Suprapubic skin (tissue), 3 donors: ENCODE results near the gene NUP210L.

Experiments
- EP300 ChIP-seq: sonication (generic); formaldehyde crosslinking; IDR thresholded peaks from one replicate; pipeline ENCODE4 v1.6.1; 2017; ENCODE audit warnings: antibody characterized with exemption
- POLR2A ChIP-seq, 2 donors: fragments of 450-650 bp; IDR thresholded peaks; one replicate each; pipeline ENCODE4 v1.6.1; 2017; ENCODE audit warnings: antibody characterized with exemption in 2 of 2, mild to moderate bottlenecking in 2 of 2, moderate library complexity in 2 of 2
- TF ChIP-seq, protein P1 (sequence below), 2 donors: fragments of 200-600 bp in 1 of 2; fragments of 450-650 bp in 1 of 2; sonication (generic) in 1 of 2; IDR thresholded peaks; one replicate each; pipeline ENCODE4 v1.5.1; 2016 to 2019; ENCODE audit warnings: antibody characterized with exemption in 2 of 2, mild to moderate bottlenecking in 1 of 2, moderate library complexity in 1 of 2

DNA sequence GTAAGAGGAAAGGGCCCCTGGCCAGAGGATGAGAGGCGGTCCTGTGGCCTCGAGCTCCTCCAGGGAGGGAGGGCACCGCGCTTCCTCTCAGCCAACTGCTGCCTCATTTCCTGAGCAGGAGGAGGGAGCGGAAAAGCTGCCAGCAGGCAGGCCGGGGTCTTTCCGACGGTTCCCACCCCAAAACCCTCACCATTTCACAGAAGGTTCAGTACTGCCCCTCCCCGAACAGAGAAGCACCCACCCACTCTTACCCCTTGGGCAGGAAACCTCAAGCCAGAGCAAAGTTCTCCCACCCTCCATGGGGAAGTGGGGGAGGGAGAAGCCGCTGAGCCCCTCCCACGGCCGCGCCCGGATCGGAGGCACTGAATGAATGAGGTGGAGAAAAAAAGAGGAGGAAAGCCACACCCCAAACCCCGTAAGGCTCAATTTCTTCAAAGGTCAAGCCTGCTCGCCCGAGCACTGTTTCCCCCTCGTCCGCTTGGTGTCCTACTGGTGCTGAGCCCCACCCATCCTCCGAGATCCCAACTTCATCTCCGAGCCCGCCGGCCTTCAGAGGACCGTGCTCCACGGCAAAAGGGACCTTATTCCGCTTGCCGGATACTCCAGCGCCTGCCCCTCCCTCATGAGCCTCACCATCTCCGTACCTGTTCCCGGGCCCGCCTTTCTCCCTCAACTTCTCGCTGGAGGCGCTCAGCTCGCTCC is 27.6 kb upstream of the NUP210L start:
- TF ChIP-seq, protein P1, sequence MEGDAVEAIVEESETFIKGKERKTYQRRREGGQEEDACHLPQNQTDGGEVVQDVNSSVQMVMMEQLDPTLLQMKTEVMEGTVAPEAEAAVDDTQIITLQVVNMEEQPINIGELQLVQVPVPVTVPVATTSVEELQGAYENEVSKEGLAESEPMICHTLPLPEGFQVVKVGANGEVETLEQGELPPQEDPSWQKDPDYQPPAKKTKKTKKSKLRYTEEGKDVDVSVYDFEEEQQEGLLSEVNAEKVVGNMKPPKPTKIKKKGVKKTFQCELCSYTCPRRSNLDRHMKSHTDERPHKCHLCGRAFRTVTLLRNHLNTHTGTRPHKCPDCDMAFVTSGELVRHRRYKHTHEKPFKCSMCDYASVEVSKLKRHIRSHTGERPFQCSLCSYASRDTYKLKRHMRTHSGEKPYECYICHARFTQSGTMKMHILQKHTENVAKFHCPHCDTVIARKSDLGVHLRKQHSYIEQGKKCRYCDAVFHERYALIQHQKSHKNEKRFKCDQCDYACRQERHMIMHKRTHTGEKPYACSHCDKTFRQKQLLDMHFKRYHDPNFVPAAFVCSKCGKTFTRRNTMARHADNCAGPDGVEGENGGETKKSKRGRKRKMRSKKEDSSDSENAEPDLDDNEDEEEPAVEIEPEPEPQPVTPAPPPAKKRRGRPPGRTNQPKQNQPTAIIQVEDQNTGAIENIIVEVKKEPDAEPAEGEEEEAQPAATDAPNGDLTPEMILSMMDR (IDR thresholded peaks at IDR 0.05) = no peak
- TF ChIP-seq EP300 (no peak), POLR2A (IDR thresholded peaks at IDR 0.05) (peak in 1 of 2 donors; percentile 25)
